IMR-90 (cell line): ENCODE measurements around the gene DDX60. TPM values are rescaled to one million over a fixed set of nuclear protein-coding genes. Genes with fewer than 3 reads are reported as not detected.

ENCODE experiments used
- ATAC-seq: fragments of 200-7000 bp; cut with Tn5 transposase; 2 replicates; pipeline ENCODE4 v1.9.1; 2020; ENCODE audit warnings: low read depth, mild to moderate bottlenecking, moderate library complexity
- BruUV-seq: library from RNA; stranded (reverse); fragments of 400-500 nt; replicated peaks from 2 replicates; lab custom pipeline; 2021; lab: Mats Ljungman, UMichigan
- CTCF ChIA-PET: fragments of 300-600 bp; formaldehyde crosslinking; extraction: SDS; loops from one replicate; lab custom pipeline; 2021; ENCODE audit warnings: antibody characterized with exemption; lab: Yijun Ruan, JAX
- POLR2A ChIA-PET: fragments of 300-600 bp; sonication (Branson Sonifier 250); formaldehyde crosslinking; loops from one replicate; lab custom pipeline; 2022; ENCODE audit warnings: antibody characterized with exemption; ENCODE audit not compliant: unreplicated experiment; lab: Charles Lee
- DNase-seq: peaks from one replicate; pipeline ENCODE4 v3.0.0; 2013
- H2AFZ ChIP-seq: replicated peaks from 2 replicates; pipeline ENCODE3; 2013; ENCODE audit warnings: low read length, mild to moderate bottlenecking; ENCODE audit not compliant: poor library complexity
- H2AK5ac ChIP-seq: 2 replicates; pipeline ENCODE4 v1.6.1; 2013; ENCODE audit warnings: low read depth, low read length, inconsistent platforms
- H2AK9ac ChIP-seq: replicated peaks from 2 replicates; pipeline ENCODE3; 2013; ENCODE audit warnings: mild to moderate bottlenecking, low read depth, low read length, moderate library complexity; ENCODE audit not compliant: poor library complexity
- H2BK120ac ChIP-seq: 2 replicates; pipeline ENCODE4 v1.6.1; 2013; ENCODE audit warnings: low read depth, low read length, inconsistent platforms
- H2BK15ac ChIP-seq: 3 replicates; pipeline ENCODE4 v1.6.1; 2013; ENCODE audit warnings: low read depth, low read length, inconsistent platforms
- H2BK20ac ChIP-seq: 2 replicates; pipeline ENCODE4 v1.6.1; 2013; ENCODE audit warnings: low read depth, mild to moderate bottlenecking, inconsistent platforms, low read length, moderate library complexity
- H2BK5ac ChIP-seq: 2 replicates; pipeline ENCODE4 v1.6.1; 2013; ENCODE audit warnings: mild to moderate bottlenecking, low read depth, low read length, inconsistent platforms; ENCODE audit not compliant: poor library complexity, severe bottlenecking
- H3K14ac ChIP-seq: replicated peaks from 2 replicates; pipeline ENCODE4 v1.6.1; 2013; ENCODE audit warnings: low read depth, low read length, inconsistent platforms
- H3K18ac ChIP-seq: 2 replicates; pipeline ENCODE4 v1.6.1; 2013; ENCODE audit warnings: low read depth, low read length, control low read depth
- H3K23ac ChIP-seq: 2 replicates; pipeline ENCODE4 v1.6.1; 2013; ENCODE audit warnings: low read depth, low read length, inconsistent platforms
- H3K27ac ChIP-seq: 2 replicates; pipeline ENCODE4 v1.5.1; 2013; ENCODE audit warnings: mild to moderate bottlenecking, control low read depth, low read length; ENCODE audit not compliant: insufficient read depth
- H3K27me3 ChIP-seq: 2 replicates; pipeline ENCODE4 v1.6.1; 2013; ENCODE audit warnings: low read length; ENCODE audit not compliant: control insufficient read depth, insufficient read depth
- H3K36me3 ChIP-seq: 2 replicates; pipeline ENCODE4 v1.6.1; 2013; ENCODE audit warnings: low read length, mixed read lengths; ENCODE audit not compliant: control insufficient read depth, insufficient read depth
- H3K4ac ChIP-seq: 2 replicates; pipeline ENCODE4 v1.6.1; 2013; ENCODE audit warnings: low read depth, low read length, inconsistent platforms
- H3K4me1 ChIP-seq: 2 replicates; pipeline ENCODE4 v1.6.1; 2013; ENCODE audit warnings: low read length, mixed read lengths; ENCODE audit not compliant: control insufficient read depth, insufficient read depth
- H3K4me2 ChIP-seq: 2 replicates; pipeline ENCODE4 v1.6.1; 2013; ENCODE audit warnings: low read depth, mild to moderate bottlenecking, control low read depth, low read length, moderate library complexity
- H3K4me3 ChIP-seq: 2 replicates; pipeline ENCODE4 v1.5.1; 2013; ENCODE audit warnings: low read depth, mild to moderate bottlenecking, control low read depth, low read length, moderate library complexity; ENCODE audit not compliant: insufficient read depth
- H3K56ac ChIP-seq: 2 replicates; pipeline ENCODE4 v1.6.1; 2013; ENCODE audit warnings: low read length, inconsistent platforms; ENCODE audit not compliant: insufficient read depth; ENCODE audit errors: extremely low read depth
- H3K79me1 ChIP-seq, 2 experiments: 2 replicates each; pipeline ENCODE4 v1.6.1; 2013; ENCODE audit warnings: low read length in 2 of 2, inconsistent platforms in 1 of 2, low read depth in 1 of 2
- H3K9ac ChIP-seq: 2 replicates; pipeline ENCODE4 v1.6.1; 2013; ENCODE audit warnings: low read depth, low read length, control low read depth
- H3K9me1 ChIP-seq: 2 replicates; pipeline ENCODE4 v1.6.1; 2013; ENCODE audit warnings: low read length, inconsistent platforms; ENCODE audit not compliant: insufficient read depth
- H3K9me3 ChIP-seq: 2 replicates; pipeline ENCODE4 v1.6.1; 2013; ENCODE audit warnings: low read length; ENCODE audit not compliant: control insufficient read depth, insufficient read depth
- H4K20me1 ChIP-seq: 2 replicates; pipeline ENCODE4 v1.6.1; 2013; ENCODE audit warnings: low read length, inconsistent platforms; ENCODE audit not compliant: insufficient read depth
- H4K5ac ChIP-seq: 2 replicates; pipeline ENCODE4 v1.6.1; 2013; ENCODE audit warnings: mild to moderate bottlenecking, low read depth, low read length, control low read depth
- H4K8ac ChIP-seq, 2 experiments: 2 replicates each; pipeline ENCODE4 v1.6.1; 2013; ENCODE audit warnings: low read depth in 2 of 2, low read length in 2 of 2, control low read depth in 1 of 2, inconsistent platforms in 1 of 2
- H4K91ac ChIP-seq: 2 replicates; pipeline ENCODE4 v1.6.1; 2013; ENCODE audit warnings: low read depth, low read length, inconsistent platforms; ENCODE audit not compliant: insufficient read depth
- BHLHE40 ChIP-seq: fragments of 150-350 bp; IDR thresholded peaks from 2 replicates; pipeline ENCODE4 v1.6.1; 2016; ENCODE audit warnings: mild to moderate bottlenecking, low read depth, low read length
- CEBPB ChIP-seq: IDR thresholded peaks from 2 replicates; pipeline ENCODE4 v1.6.1; 2012; ENCODE audit warnings: low read depth, low read length, improper control_type of control experiment
- CHD1 ChIP-seq: IDR thresholded peaks from 2 replicates; pipeline ENCODE4 v1.6.1; 2012; ENCODE audit warnings: low read depth, low read length, improper control_type of control experiment
- MAZ ChIP-seq: IDR thresholded peaks from 2 replicates; pipeline ENCODE4 v1.6.1; 2012; ENCODE audit warnings: low read depth, mild to moderate bottlenecking, low read length, improper control_type of control experiment, moderate library complexity, borderline replicate concordance
- POLR2A ChIP-seq: IDR thresholded peaks from 2 replicates; pipeline ENCODE4 v1.6.1; 2012; ENCODE audit warnings: mild to moderate bottlenecking, low read depth, low read length
- RCOR1 ChIP-seq: IDR thresholded peaks from 2 replicates; pipeline ENCODE4 v1.6.1; 2012; ENCODE audit warnings: mild to moderate bottlenecking, low read length, improper control_type of control experiment; ENCODE audit not compliant: insufficient replicate concordance
- RFX5 ChIP-seq: IDR thresholded peaks from 2 replicates; pipeline ENCODE4 v1.8.0; 2012; ENCODE audit warnings: low read depth, mild to moderate bottlenecking, low read length, moderate library complexity
- SMC3 ChIP-seq: fragments of 150-350 bp; IDR thresholded peaks from 2 replicates; pipeline ENCODE4 v1.6.1; 2016; ENCODE audit warnings: low read depth, mild to moderate bottlenecking, antibody characterized with exemption, low read length, moderate library complexity
- WGBS, 2 experiments: methylation state at CpG; one replicate each; pipeline versions ENCODE4 v1.1.5 to v1.1.7; 2013; ENCODE audit warnings: missing lambda C conversion rate in 2 of 2; ENCODE audit not compliant: insufficient read length in 1 of 2; ENCODE audit errors: extremely low coverage in 2 of 2; 5-methylcytosine and 5-hydroxymethylcytosine counted together
- dilution Hi-C: fragments of 300-500 bp; cut with HindIII; formaldehyde crosslinking; loops from one replicate; pipeline ENCODE4 v1.14.3; 2018; ENCODE audit warnings: low sequenced_read_pairs; ENCODE audit not compliant: unreplicated experiment
- in situ Hi-C: fragments of 300-500 bp; cut with MboI; formaldehyde crosslinking; loops from 3 replicates; pipeline ENCODE4 v1.14.3; 2019; ENCODE audit warnings: low sequenced_read_pairs, inconsistent platforms, mixed read lengths
- intact Hi-C: fragments of 100-400 bp; cut with micrococcal nuclease; formaldehyde crosslinking; loops from 2 replicates; pipeline ENCODE4 v1.10.0; 2022
- polyA plus RNA-seq, 3 experiments: library from polyadenylated mRNA; depleted of rRNA; stranded (reverse); fragments of >200 nt; gene quantifications; 2 replicates each; pipeline ENCODE4 v1.2.3, GENCODE V29; 2012; ENCODE audit warnings: low replicate concordance in 1 of 3
- total RNA-seq: library from RNA; depleted of rRNA; stranded (reverse); fragments of >200 nt; gene quantifications from 2 replicates; pipeline ENCODE4 v1.2.3, GENCODE V29; 2012
- TF ChIP-seq, protein P1 (sequence below): fragments of 150-350 bp; IDR thresholded peaks from 2 replicates; pipeline ENCODE4 v1.6.1; 2016; ENCODE audit warnings: low read depth, mild to moderate bottlenecking, low read length, moderate library complexity, borderline replicate concordance

Gene DDX60
- total and polyA plus RNA-seq, 2 of the 4 experiments (the other 2 are of a cell fraction), result 3.1 to 6.6 TPM

DNA sequence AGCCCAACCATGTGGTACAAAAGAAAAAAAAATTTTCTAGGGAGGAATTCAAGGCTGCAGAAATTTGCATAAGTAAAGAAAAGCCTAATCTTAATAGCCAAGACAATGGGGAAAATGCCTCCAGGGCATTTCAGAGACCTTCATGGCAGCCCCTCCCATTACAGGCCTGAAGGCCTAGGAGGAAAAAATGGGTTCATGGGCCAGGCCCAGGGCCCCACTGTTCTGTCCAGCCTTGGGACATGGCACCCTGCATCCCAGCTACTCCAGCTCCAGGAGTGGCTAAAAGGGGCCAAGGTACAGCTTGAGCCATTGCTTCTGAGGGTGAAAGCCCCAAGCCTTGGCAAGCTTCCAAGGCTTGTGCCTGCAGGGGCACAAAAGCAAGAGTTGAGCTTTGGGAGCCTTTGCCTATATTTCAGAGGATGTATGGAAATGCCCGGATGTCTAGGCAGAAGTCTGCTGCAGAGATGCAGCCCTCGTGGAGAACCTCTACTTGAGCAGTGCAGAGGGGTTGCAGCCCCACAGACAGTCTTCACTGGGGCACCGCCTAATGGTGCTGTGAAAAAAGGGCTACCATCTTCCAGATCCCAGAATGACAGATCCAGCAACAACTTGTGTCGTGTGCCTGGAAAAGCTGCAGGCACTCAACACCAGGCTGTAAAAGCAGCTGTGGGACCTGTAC, 115.2 kb downstream of the DDX60 start:
- in situ Hi-C loops, result no loop called here
- H4K8ac ChIP-seq, result no peak overlapping the region
- H3K14ac ChIP-seq, result no peak overlapping the region
- POLR2A ChIA-PET, result no interaction called here
- H3K4me3 ChIP-seq, result no peak overlapping the region
- no peaks in the 10 kb centered on the region for H4K20me1 ChIP-seq
- H3K23ac ChIP-seq, result no peak overlapping the region
- no peak overlapping the region for H3K18ac ChIP-seq
- no peak for ATAC-seq
- 88% methylated on average over 2 of the region's 4 CpGs; no CpG with 5 or more reads in 1 of the 2 experiments for WGBS, 2 experiments
- no peak overlapping the region for H3K9ac ChIP-seq
- no peak for TF ChIP-seq MAZ
- no peak for TF ChIP-seq POLR2A
- TF ChIP-seq SMC3, result no peak
- no peak for TF ChIP-seq CHD1
- no peak for TF ChIP-seq CEBPB
- TF ChIP-seq BHLHE40, result no peak
- TF ChIP-seq, protein P1, sequence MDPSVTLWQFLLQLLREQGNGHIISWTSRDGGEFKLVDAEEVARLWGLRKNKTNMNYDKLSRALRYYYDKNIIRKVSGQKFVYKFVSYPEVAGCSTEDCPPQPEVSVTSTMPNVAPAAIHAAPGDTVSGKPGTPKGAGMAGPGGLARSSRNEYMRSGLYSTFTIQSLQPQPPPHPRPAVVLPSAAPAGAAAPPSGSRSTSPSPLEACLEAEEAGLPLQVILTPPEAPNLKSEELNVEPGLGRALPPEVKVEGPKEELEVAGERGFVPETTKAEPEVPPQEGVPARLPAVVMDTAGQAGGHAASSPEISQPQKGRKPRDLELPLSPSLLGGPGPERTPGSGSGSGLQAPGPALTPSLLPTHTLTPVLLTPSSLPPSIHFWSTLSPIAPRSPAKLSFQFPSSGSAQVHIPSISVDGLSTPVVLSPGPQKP, result no peak
- TF ChIP-seq RFX5, result no peak
- no peak for TF ChIP-seq RCOR1
- H3K27ac ChIP-seq, result no peak overlapping the region
- CTCF ChIA-PET, result interaction anchor here (0.7 kb wide), 1 partner anchor 208 kb away, joined by 5 read pairs; no protein-coding TSS in a partner anchor
- H3K36me3 ChIP-seq, result no peaks in the 10 kb centered on the region
- H3K9me1 ChIP-seq, result no peaks in the 10 kb centered on the region
- H3K9me3 ChIP-seq, result peaks cover 13% of the 10 kb centered on the region
- no peaks in the 10 kb centered on the region for H3K79me1 ChIP-seq
- no peaks in the 10 kb centered on the region; the same call in 1 of the 2 replicates for H3K4me1 ChIP-seq
- no peak overlapping the region for H3K4me2 ChIP-seq
- no peak overlapping the region for H2BK15ac ChIP-seq
- H2AK9ac ChIP-seq, result no peak overlapping the region
- no peak overlapping the region for H4K91ac ChIP-seq
- no peak overlapping the region for H2BK20ac ChIP-seq
- H2BK120ac ChIP-seq, result no peak overlapping the region
- H2BK5ac ChIP-seq, result no peak overlapping the region
- no peak overlapping the region for H2AK5ac ChIP-seq
- no peak overlapping the region for H3K4ac ChIP-seq
- no TSS peak for BruUV-seq
- no peak overlapping the region for H4K5ac ChIP-seq
- no peaks in the 10 kb centered on the region for H3K27me3 ChIP-seq
- dilution Hi-C loops, result no loop called here
- DNase-seq, result no peak
- intact Hi-C loops, result no loop called here
- H3K56ac ChIP-seq, result no peak overlapping the region
- H2AFZ ChIP-seq, result no peak overlapping the region
